Astrocyte (in vitro differentiated cells and primary cell): ENCODE data around the gene OR5B21. TPM values are rescaled to one million over a fixed set of nuclear protein-coding genes. Genes with fewer than 3 reads are reported as not detected.

ENCODE experiments used
- DNase-seq: peaks from one replicate; pipeline ENCODE4 v3.0.0-alpha.2; 2010; ENCODE audit warnings: low read depth
- FAIRE-seq: peaks from 2 replicates; lab custom pipeline; 2011; peaks lifted over from hg19 to GRCh38; lab: Jason Lieb, UNC
- H2AFZ ChIP-seq: 2 replicates; pipeline ENCODE4 v1.6.0; 2012; ENCODE audit warnings: low read depth, low read length, inconsistent platforms
- H3K27ac ChIP-seq: 2 replicates; pipeline ENCODE4 v1.5.1; 2011; ENCODE audit warnings: low read depth, low read length, inconsistent platforms
- H3K27me3 ChIP-seq: 2 replicates; pipeline ENCODE4 v1.6.0; 2011; ENCODE audit warnings: low read length, inconsistent platforms; ENCODE audit not compliant: insufficient read depth
- H3K36me3 ChIP-seq: 2 replicates; pipeline ENCODE4 v1.5.1; 2011; ENCODE audit warnings: low read length, inconsistent platforms; ENCODE audit not compliant: insufficient read depth
- H3K4me1 ChIP-seq: 2 replicates; pipeline ENCODE4 v1.5.1; 2011; ENCODE audit warnings: low read length, inconsistent platforms; ENCODE audit not compliant: insufficient read depth
- H3K4me2 ChIP-seq: 2 replicates; pipeline ENCODE4 v1.6.0; 2012; ENCODE audit warnings: low read length, inconsistent platforms
- H3K4me3 ChIP-seq: 2 replicates; pipeline ENCODE4 v1.5.1; 2011; ENCODE audit warnings: low read depth, mild to moderate bottlenecking, low read length, inconsistent platforms; ENCODE audit not compliant: insufficient read depth
- H3K79me2 ChIP-seq: 2 replicates; pipeline ENCODE4 v1.6.0; 2012; ENCODE audit warnings: mild to moderate bottlenecking, low read length, inconsistent platforms; ENCODE audit not compliant: insufficient read depth
- H3K9ac ChIP-seq: 2 replicates; pipeline ENCODE4 v1.6.0; 2012; ENCODE audit warnings: mild to moderate bottlenecking, low read length, inconsistent platforms
- H3K9me3 ChIP-seq: 2 replicates; pipeline ENCODE4 v1.5.1; 2012; ENCODE audit warnings: low read depth, mild to moderate bottlenecking, low read length, inconsistent platforms; ENCODE audit not compliant: insufficient read depth
- H4K20me1 ChIP-seq: 2 replicates; pipeline ENCODE4 v1.6.0; 2012; ENCODE audit warnings: low read length, inconsistent platforms; ENCODE audit not compliant: insufficient read depth
- H3K27ac Mint-ChIP-seq: one replicate; pipeline ENCODE4 v1.8.0; 2021; ENCODE audit warnings: mild to moderate bottlenecking, mixed read lengths; ENCODE audit not compliant: unreplicated experiment
- H3K27me3 Mint-ChIP-seq: one replicate; pipeline ENCODE4 v1.8.0; 2021; ENCODE audit warnings: low read depth, mixed read lengths; ENCODE audit not compliant: unreplicated experiment
- H3K36me3 Mint-ChIP-seq: one replicate; pipeline ENCODE4 v1.8.0; 2021; ENCODE audit warnings: low read depth, mixed read lengths; ENCODE audit not compliant: unreplicated experiment
- H3K4me1 Mint-ChIP-seq: one replicate; pipeline ENCODE4 v1.8.0; 2021; ENCODE audit warnings: low read depth, mixed read lengths; ENCODE audit not compliant: unreplicated experiment
- H3K4me3 Mint-ChIP-seq: one replicate; pipeline ENCODE4 v1.8.0; 2021; ENCODE audit warnings: mild to moderate bottlenecking, moderate library complexity, mixed read lengths; ENCODE audit not compliant: unreplicated experiment
- H3K9me3 Mint-ChIP-seq: one replicate; pipeline ENCODE4 v1.8.0; 2021; ENCODE audit warnings: mild to moderate bottlenecking, mixed read lengths; ENCODE audit not compliant: unreplicated experiment
- EZH2 ChIP-seq: IDR thresholded peaks from 2 replicates; pipeline ENCODE4 v1.6.1; 2012; ENCODE audit warnings: mild to moderate bottlenecking, low read length, inconsistent platforms; ENCODE audit not compliant: insufficient read depth
- total RNA-seq: library from RNA; stranded (reverse); gene quantifications from 2 replicates; pipeline ENCODE4 v1.2.1, GENCODE V29; 2021
- TF ChIP-seq, protein P1 (sequence below): IDR thresholded peaks from 2 replicates; pipeline ENCODE4 v1.5.1; 2011; ENCODE audit warnings: low read depth, mild to moderate bottlenecking, inconsistent platforms, low read length, moderate library complexity; ENCODE audit not compliant: insufficient read depth

OR5B21 gene
- total RNA-seq, 1 donor from 2014 or later: not detected

DNA sequence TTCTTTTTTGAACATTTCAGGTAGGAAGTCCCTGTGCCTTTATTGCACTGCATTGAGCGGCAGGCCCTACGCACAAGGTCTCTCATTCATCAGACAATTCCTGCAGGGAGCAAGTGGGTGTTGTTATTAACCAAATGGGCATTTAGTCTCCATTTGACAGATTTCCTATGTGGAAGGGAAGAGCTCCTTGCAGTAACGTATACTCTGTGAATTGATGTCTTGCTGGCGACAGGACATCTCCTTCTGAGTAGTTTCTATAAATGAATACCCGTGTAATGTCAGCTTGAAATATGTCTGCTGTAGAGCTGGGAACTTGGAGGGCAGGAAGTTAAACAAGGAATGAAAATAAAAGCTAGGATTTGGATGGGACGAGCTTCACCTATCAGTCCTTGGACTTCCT lies 3.7 kb downstream of the OR5B21 start:
- Mint-ChIP-seq H3K4me3 (no peak overlapping the region), H3K4me1 (peaks cover 8% of the 10 kb centered on the region), H3K9me3 (no peaks in the 10 kb centered on the region), H3K27ac (no peak overlapping the region), H3K36me3 (no peaks in the 10 kb centered on the region), H3K27me3 (no peaks in the 10 kb centered on the region)
- DNase-seq: no peak
- no peak overlapping the region for H3K27ac ChIP-seq
- no peaks in the 10 kb centered on the region for H3K9me3 ChIP-seq
- H3K79me2 ChIP-seq: no peaks in the 10 kb centered on the region
- H3K27me3 ChIP-seq: no peaks in the 10 kb centered on the region
- no peak overlapping the region for H3K9ac ChIP-seq
- TF ChIP-seq EZH2: no peak
- TF ChIP-seq, protein P1, sequence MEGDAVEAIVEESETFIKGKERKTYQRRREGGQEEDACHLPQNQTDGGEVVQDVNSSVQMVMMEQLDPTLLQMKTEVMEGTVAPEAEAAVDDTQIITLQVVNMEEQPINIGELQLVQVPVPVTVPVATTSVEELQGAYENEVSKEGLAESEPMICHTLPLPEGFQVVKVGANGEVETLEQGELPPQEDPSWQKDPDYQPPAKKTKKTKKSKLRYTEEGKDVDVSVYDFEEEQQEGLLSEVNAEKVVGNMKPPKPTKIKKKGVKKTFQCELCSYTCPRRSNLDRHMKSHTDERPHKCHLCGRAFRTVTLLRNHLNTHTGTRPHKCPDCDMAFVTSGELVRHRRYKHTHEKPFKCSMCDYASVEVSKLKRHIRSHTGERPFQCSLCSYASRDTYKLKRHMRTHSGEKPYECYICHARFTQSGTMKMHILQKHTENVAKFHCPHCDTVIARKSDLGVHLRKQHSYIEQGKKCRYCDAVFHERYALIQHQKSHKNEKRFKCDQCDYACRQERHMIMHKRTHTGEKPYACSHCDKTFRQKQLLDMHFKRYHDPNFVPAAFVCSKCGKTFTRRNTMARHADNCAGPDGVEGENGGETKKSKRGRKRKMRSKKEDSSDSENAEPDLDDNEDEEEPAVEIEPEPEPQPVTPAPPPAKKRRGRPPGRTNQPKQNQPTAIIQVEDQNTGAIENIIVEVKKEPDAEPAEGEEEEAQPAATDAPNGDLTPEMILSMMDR: no peak
- no peak overlapping the region for H2AFZ ChIP-seq
- no peak overlapping the region for H3K4me2 ChIP-seq
- H3K4me1 ChIP-seq: no peaks in the 10 kb centered on the region
- no peaks in the 10 kb centered on the region for H3K36me3 ChIP-seq
- no peak for FAIRE-seq
- no peaks in the 10 kb centered on the region for H4K20me1 ChIP-seq
- H3K4me3 ChIP-seq: no peak overlapping the region

DNA sequence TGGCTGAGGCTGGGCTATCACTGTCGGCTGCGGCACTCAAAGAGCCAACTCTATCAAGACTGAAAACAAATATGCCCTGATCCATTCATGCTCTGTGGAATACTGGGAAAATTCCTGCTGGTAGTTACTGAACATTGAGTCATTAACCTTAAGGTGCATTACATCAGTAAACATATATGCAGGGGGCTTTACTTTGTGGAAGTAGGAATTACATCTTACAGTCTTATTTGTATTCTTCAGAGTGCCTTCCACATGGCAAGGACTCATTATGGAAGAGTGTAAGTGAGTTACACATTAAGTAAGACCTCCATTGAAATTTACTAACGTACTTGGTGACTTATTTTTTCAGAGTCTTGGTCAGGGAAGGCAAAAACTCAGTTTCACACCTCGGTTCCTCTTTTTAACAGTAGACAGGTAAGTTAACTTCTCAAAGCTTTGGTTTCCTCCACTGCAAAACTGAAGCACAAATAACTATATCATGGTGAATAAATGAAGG lies 4.5 kb downstream of the OR5B21 start:
- Histone ChIP-seq H4K20me1 (no peaks in the 10 kb centered on the region), H2AFZ (no peak overlapping the region), H3K27me3 (no peaks in the 10 kb centered on the region), H3K4me3 (no peak overlapping the region), H3K4me1 (no peaks in the 10 kb centered on the region), H3K79me2 (no peaks in the 10 kb centered on the region), H3K36me3 (no peaks in the 10 kb centered on the region), H3K9me3 (no peaks in the 10 kb centered on the region), H3K9ac (no peak overlapping the region), H3K4me2 (peak overlapping the region; percentile 14), H3K27ac (no peak overlapping the region)
- H3K27me3 Mint-ChIP-seq: no peaks in the 10 kb centered on the region
- no peaks in the 10 kb centered on the region for H3K9me3 Mint-ChIP-seq
- H3K4me1 Mint-ChIP-seq: peaks cover 8% of the 10 kb centered on the region
- FAIRE-seq (no peak), DNase-seq (no peak)
- no peak overlapping the region for H3K4me3 Mint-ChIP-seq
- peak overlapping the region; percentile 27 for H3K27ac Mint-ChIP-seq
- H3K36me3 Mint-ChIP-seq: no peaks in the 10 kb centered on the region
- TF ChIP-seq, protein P1: no peak
- no peak for TF ChIP-seq EZH2

DNA sequence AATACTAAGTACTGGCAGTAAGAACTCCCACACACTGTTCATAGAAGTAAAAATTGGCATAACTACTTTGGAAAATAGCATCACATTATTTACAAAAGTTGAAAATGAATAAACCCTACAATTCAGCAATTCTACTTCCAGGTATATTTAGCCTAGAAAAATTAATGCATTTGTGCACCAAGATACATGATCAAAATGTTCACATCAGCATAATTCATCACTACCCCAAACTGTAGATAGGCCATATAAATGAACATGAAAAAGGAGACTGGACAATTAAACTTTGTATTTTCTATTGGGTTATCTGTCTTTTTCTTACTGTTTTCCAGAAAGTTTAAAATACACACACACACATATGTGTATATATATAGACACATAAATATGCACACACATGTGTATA lies 5.9 kb downstream of the OR5B21 start:
- Histone ChIP-seq H3K27me3 (no peaks in the 10 kb centered on the region), H3K4me1 (no peaks in the 10 kb centered on the region), H3K27ac (no peak overlapping the region), H3K36me3 (no peaks in the 10 kb centered on the region), H3K9me3 (no peaks in the 10 kb centered on the region), H3K4me2 (no peak overlapping the region), H3K9ac (no peak overlapping the region), H4K20me1 (no peaks in the 10 kb centered on the region), H3K79me2 (no peaks in the 10 kb centered on the region), H3K4me3 (no peak overlapping the region), H2AFZ (no peak overlapping the region)
- Mint-ChIP-seq H3K27ac (no peak overlapping the region), H3K36me3 (no peaks in the 10 kb centered on the region), H3K4me1 (peaks cover 8% of the 10 kb centered on the region), H3K27me3 (no peaks in the 10 kb centered on the region), H3K9me3 (no peaks in the 10 kb centered on the region), H3K4me3 (no peak overlapping the region)
- FAIRE-seq (no peak), DNase-seq (no peak)
- TF ChIP-seq, protein P1: no peak
- TF ChIP-seq EZH2: no peak
